SK-N-SH (cell line): ENCODE results near the gene ATIC.

Experiments
- CTCF ChIP-seq: fragments of 200-600 bp; sonication (generic); IDR thresholded peaks from 2 replicates; pipeline ENCODE4 v1.6.1; 2017; ENCODE audit warnings: antibody characterized with exemption, mild to moderate bottlenecking, moderate library complexity
- EP300 ChIP-seq, 2 experiments: IDR thresholded peaks; 2 replicates each; pipeline versions ENCODE4 v1.4.0 to v1.6.1; 2012; ENCODE audit warnings: borderline replicate concordance in 1 of 2, low read depth in 1 of 2, low read length in 1 of 2
- EZH2phosphoT487 ChIP-seq: fragments of 200-600 bp; sonication (generic); IDR thresholded peaks from 2 replicates; pipeline ENCODE4 v1.6.1; 2017; ENCODE audit warnings: low read depth, mixed run types, mild to moderate bottlenecking, antibody characterized with exemption, moderate library complexity, borderline replicate concordance
- GATA2 ChIP-seq: sonication (generic); formaldehyde crosslinking; IDR thresholded peaks from 2 replicates; pipeline ENCODE4 v1.5.0; 2020; ENCODE audit warnings: mild to moderate bottlenecking, missing genetic modification reagents
- JUND ChIP-seq: IDR thresholded peaks from 2 replicates; pipeline ENCODE4 v1.4.0; 2012
- POLR2AphosphoS5 ChIP-seq: IDR thresholded peaks from 2 replicates; pipeline ENCODE4 v1.6.1; 2012; ENCODE audit warnings: low read depth, low read length
- SIN3A ChIP-seq: IDR thresholded peaks from 2 replicates; pipeline ENCODE4 v1.6.1; 2012; ENCODE audit warnings: low read depth, mild to moderate bottlenecking, low read length, moderate library complexity, borderline replicate concordance
- TAF1 ChIP-seq: IDR thresholded peaks from 2 replicates; pipeline ENCODE4 v1.6.1; 2012; ENCODE audit warnings: low read depth, mild to moderate bottlenecking, low read length, moderate library complexity, borderline replicate concordance
- TCF12 ChIP-seq: IDR thresholded peaks from 2 replicates; pipeline ENCODE4 v1.4.0; 2012
- USF1 ChIP-seq: IDR thresholded peaks from 2 replicates; pipeline ENCODE4 v1.4.0; 2012; ENCODE audit warnings: low read depth, borderline replicate concordance

GRCh38 chr2:215270118-215270451, 41.8 kb upstream of the ATIC start:
- TF ChIP-seq TAF1 (no peak), GATA2 (CRISPR knock-in tag) (no peak), SIN3A (no peak), JUND (no peak), CTCF (no peak), EP300 (IDR thresholded peaks at IDR 0.05; ENCODE audit: borderline replicate concordance in 1 of 2, low read depth in 1 of 2, low read length in 1 of 2) (no peak), USF1 (no peak), POLR2AphosphoS5 (no peak), TCF12 (no peak), EZH2phosphoT487 (no peak)
